GM18507 (cell line): ENCODE results near the gene DYSF.

ENCODE experiments used
- DNase-seq: peaks from one replicate; pipeline ENCODE4 v3.0.0; 2011; ENCODE audit warnings: low read depth; ENCODE audit not compliant: insufficient read length; ENCODE audit errors: extremely low spot score
- FAIRE-seq: peaks from 2 replicates; lab custom pipeline; 2011; peaks lifted over from hg19 to GRCh38; lab: Jason Lieb, UNC

Gene DYSF

GRCh38 chr2:71672826-71673795 lies 219.8 kb downstream of the DYSF start:
- DNase-seq (no peak), FAIRE-seq (no peak)

- no peak for FAIRE-seq
- DNase-seq, result no peak
Observed at GRCh38 chr2:71674158-71674851, 220.9 kb downstream of the DYSF start.

GRCh38 chr2:71675296-71675695 lies 221.9 kb downstream of the DYSF start:
- DNase-seq (no peak), FAIRE-seq (no peak)

- FAIRE-seq (no peak), DNase-seq (no peak)
Observed at GRCh38 chr2:71678874-71679273, 225.5 kb downstream of the DYSF start.

- no peak for FAIRE-seq
- no peak for DNase-seq
Observed at GRCh38 chr2:71679491-71679890, 226.1 kb downstream of the DYSF start.

GRCh38 chr2:71680925-71681324 lies 227.6 kb downstream of the DYSF start:
- FAIRE-seq, result no peak
- DNase-seq, result no peak

- no peak for DNase-seq
- FAIRE-seq, result no peak
Observed at GRCh38 chr2:71681626-71682025, 228.3 kb downstream of the DYSF start.

- FAIRE-seq (no peak), DNase-seq (no peak)
Observed at GRCh38 chr2:71682341-71682740, 229.0 kb downstream of the DYSF start.

- no peak for DNase-seq
- no peak for FAIRE-seq
Observed at GRCh38 chr2:71683070-71683469, 229.7 kb downstream of the DYSF start.

GRCh38 chr2:71683666-71684065 lies 230.3 kb downstream of the DYSF start:
- FAIRE-seq (no peak), DNase-seq (no peak)

GRCh38 chr2:71684226-71685072 lies 231.1 kb downstream of the DYSF start:
- no peak for DNase-seq
- FAIRE-seq, result no peak

- FAIRE-seq (no peak), DNase-seq (no peak)
Observed at GRCh38 chr2:71685073-71685848, 231.9 kb downstream of the DYSF start.

- DNase-seq, result no peak
- FAIRE-seq, result no peak
Observed at GRCh38 chr2:71685941-71686611, 232.7 kb downstream of the DYSF start.

GRCh38 chr2:71686781-71687180 lies 233.4 kb downstream of the DYSF start:
- no peak for DNase-seq
- FAIRE-seq, result no peak

GRCh38 chr2:71687412-71687811 lies 234.1 kb downstream of the DYSF start:
- FAIRE-seq (no peak), DNase-seq (no peak)

GRCh38 chr2:71688530-71688929 lies 235.2 kb downstream of the DYSF start:
- no peak for DNase-seq
- no peak for FAIRE-seq

GRCh38 chr2:71689393-71689792 lies 236.0 kb downstream of the DYSF start:
- DNase-seq (no peak), FAIRE-seq (no peak)

GRCh38 chr2:71689968-71690834 lies 236.8 kb downstream of the DYSF start:
- no peak for DNase-seq
- FAIRE-seq, result no peak
